ENCODE data around the gene TTC1.

DNA sequence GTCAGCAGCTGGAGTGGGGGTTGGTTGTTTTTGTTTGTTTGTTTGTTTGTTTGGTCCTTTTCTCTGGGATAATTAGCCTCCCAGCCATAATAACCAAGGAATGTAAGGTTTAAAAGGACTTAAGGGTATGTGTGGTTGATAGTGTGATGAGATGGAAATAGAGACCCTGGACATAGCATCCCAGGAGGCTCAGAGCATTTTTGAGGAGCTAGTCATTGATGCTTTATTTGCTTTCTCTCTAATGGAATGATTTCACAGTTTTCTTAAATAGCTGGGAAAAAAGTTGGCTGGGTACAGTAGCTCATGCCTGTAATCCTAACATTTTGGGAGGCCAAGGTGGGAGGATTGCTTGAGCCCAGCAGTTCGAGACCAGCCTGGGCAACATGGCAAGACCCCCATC is 45.1 kb downstream of the TTC1 start:
- TF ChIP-seq, protein P1, sequence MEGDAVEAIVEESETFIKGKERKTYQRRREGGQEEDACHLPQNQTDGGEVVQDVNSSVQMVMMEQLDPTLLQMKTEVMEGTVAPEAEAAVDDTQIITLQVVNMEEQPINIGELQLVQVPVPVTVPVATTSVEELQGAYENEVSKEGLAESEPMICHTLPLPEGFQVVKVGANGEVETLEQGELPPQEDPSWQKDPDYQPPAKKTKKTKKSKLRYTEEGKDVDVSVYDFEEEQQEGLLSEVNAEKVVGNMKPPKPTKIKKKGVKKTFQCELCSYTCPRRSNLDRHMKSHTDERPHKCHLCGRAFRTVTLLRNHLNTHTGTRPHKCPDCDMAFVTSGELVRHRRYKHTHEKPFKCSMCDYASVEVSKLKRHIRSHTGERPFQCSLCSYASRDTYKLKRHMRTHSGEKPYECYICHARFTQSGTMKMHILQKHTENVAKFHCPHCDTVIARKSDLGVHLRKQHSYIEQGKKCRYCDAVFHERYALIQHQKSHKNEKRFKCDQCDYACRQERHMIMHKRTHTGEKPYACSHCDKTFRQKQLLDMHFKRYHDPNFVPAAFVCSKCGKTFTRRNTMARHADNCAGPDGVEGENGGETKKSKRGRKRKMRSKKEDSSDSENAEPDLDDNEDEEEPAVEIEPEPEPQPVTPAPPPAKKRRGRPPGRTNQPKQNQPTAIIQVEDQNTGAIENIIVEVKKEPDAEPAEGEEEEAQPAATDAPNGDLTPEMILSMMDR (IDR thresholded peaks at IDR 0.05), result no peak
- no peak for TF ChIP-seq EP300 (IDR thresholded peaks at IDR 0.05)

Data from esophagus muscularis mucosa (tissue), 3 donors.